HK-2 (cell line): Measurements from ENCODE around the gene CLTC.
"Not testable (repeated sequence)": the region's sequence is repeated elsewhere in the genome, so short reads cannot be mapped to it uniquely, and the experiment has no call there.

Experiments
- DNase-seq: peaks from one replicate; pipeline ENCODE4 v3.0.0-alpha.2; 2018; ENCODE audit not compliant: unreplicated experiment

CLTC gene

GRCh38 chr17:59633658-59634359 is 14.1 kb downstream of the CLTC start:
- DNase-seq, result no peak

- no peak for DNase-seq
These were observed 15.2 kb downstream of the CLTC start for GRCh38 chr17:59634632-59635541.

- no peak for DNase-seq
These were observed 18.1 kb downstream of the CLTC start for GRCh38 chr17:59637611-59638310.

GRCh38 chr17:59638553-59638952 is 18.9 kb downstream of the CLTC start:
- no peak for DNase-seq

- no peak for DNase-seq
These were observed 22.2 kb downstream of the CLTC start for GRCh38 chr17:59641799-59642484.

GRCh38 chr17:59642565-59642964 is 22.9 kb downstream of the CLTC start:
- no peak for DNase-seq

- no peak for DNase-seq
These were observed 23.8 kb downstream of the CLTC start for GRCh38 chr17:59643159-59644140.

- no peak for DNase-seq
These were observed 27.6 kb downstream of the CLTC start for GRCh38 chr17:59647288-59647687.

- DNase-seq, result no peak
These were observed 30.2 kb downstream of the CLTC start for GRCh38 chr17:59649886-59650285.

GRCh38 chr17:59650642-59651041 is 30.9 kb downstream of the CLTC start:
- DNase-seq, result no peak

- no peak for DNase-seq
These were observed 31.7 kb downstream of the CLTC start for GRCh38 chr17:59651346-59651745.

- no peak for DNase-seq
These were observed 32.4 kb downstream of the CLTC start for GRCh38 chr17:59652119-59652518.

- not testable (repeated sequence) for DNase-seq
These were observed 36.9 kb downstream of the CLTC start for GRCh38 chr17:59656624-59657023.

- no peak for DNase-seq
These were observed 46.5 kb downstream of the CLTC start for GRCh38 chr17:59666235-59666634.

GRCh38 chr17:59668816-59669215 is 49.1 kb downstream of the CLTC start:
- no peak for DNase-seq

GRCh38 chr17:59669411-59669810 is 49.7 kb downstream of the CLTC start:
- no peak for DNase-seq

- DNase-seq, result no peak
These were observed 50.2 kb downstream of the CLTC start for GRCh38 chr17:59669944-59670343.

GRCh38 chr17:59671386-59671785 is 51.7 kb downstream of the CLTC start:
- no peak for DNase-seq

- DNase-seq, result no peak
These were observed 55.5 kb downstream of the CLTC start for GRCh38 chr17:59675231-59675630.

- no peak for DNase-seq
These were observed 57.0 kb downstream of the CLTC start for GRCh38 chr17:59676716-59677115.

- no peak for DNase-seq
These were observed 59.2 kb downstream of the CLTC start for GRCh38 chr17:59678918-59679317.
